ENCODE data around the gene ZC3H7B.
"Not testable (repeated sequence)": the region's sequence is repeated elsewhere in the genome, so short reads cannot be mapped to it uniquely, and the experiment has no call there.

Gene ZC3H7B

GRCh38 chr22:41301085-41302020 is at the start of gene ZC3H7B:
TSS of gene ZC3H7B (plus strand) at chr22:41301525. CDS start at chr22:41320661, 19,136 bp downstream.
- peak; percentile 43 for DNase-seq

GRCh38 chr22:41252365-41252764 is 49.0 kb upstream of the ZC3H7B start:
- no peak for DNase-seq

GRCh38 chr22:41254230-41254629 is 47.1 kb upstream of the ZC3H7B start:
- DNase-seq = no peak

- DNase-seq = no peak
Measured at GRCh38 chr22:41256254-41257253, 44.8 kb upstream of the ZC3H7B start.

GRCh38 chr22:41257696-41258095 is 43.6 kb upstream of the ZC3H7B start:
- DNase-seq = no peak

- DNase-seq = not testable (repeated sequence)
Measured at GRCh38 chr22:41259756-41260155, 41.6 kb upstream of the ZC3H7B start.

GRCh38 chr22:41260871-41261270 is 40.5 kb upstream of the ZC3H7B start:
- no peak for DNase-seq

GRCh38 chr22:41261541-41262249 is 39.6 kb upstream of the ZC3H7B start:
- DNase-seq = no peak

- no peak for DNase-seq
Measured at GRCh38 chr22:41262250-41262765, 39.0 kb upstream of the ZC3H7B start.

GRCh38 chr22:41263704-41264103 is 37.6 kb upstream of the ZC3H7B start:
- DNase-seq = no peak

- no peak for DNase-seq
Measured at GRCh38 chr22:41264408-41264941, 36.9 kb upstream of the ZC3H7B start.

GRCh38 chr22:41267958-41268357 is 33.4 kb upstream of the ZC3H7B start:
- no peak for DNase-seq

- no peak for DNase-seq
Measured at GRCh38 chr22:41271787-41272186, 29.5 kb upstream of the ZC3H7B start.

GRCh38 chr22:41273128-41273527 is 28.2 kb upstream of the ZC3H7B start:
- DNase-seq = no peak

GRCh38 chr22:41274856-41275255 is 26.5 kb upstream of the ZC3H7B start:
- no peak for DNase-seq

- DNase-seq = no peak
Measured at GRCh38 chr22:41280065-41280464, 21.3 kb upstream of the ZC3H7B start.

GRCh38 chr22:41280854-41281253 is 20.5 kb upstream of the ZC3H7B start:
- DNase-seq = no peak

GRCh38 chr22:41284465-41284864 is 16.9 kb upstream of the ZC3H7B start:
- DNase-seq = no peak

- no peak for DNase-seq
Measured at GRCh38 chr22:41285441-41285819, 15.9 kb upstream of the ZC3H7B start.

GRCh38 chr22:41285820-41286638 is 15.3 kb upstream of the ZC3H7B start, which contains the start of gene RANGAP1:
TSS of gene RANGAP1 (minus strand) at chr22:41286187. CDS start at chr22:41281044, 5,143 bp downstream.
- DNase-seq = peak; percentile 94

- DNase-seq = no peak
Measured at GRCh38 chr22:41286639-41287091, 14.7 kb upstream of the ZC3H7B start.

Data from NCI-H446 treated with DMSO at 0.1 percent for 48 hours (cell line).